ENCODE results near the gene SCGB1C1. TPM values are rescaled to one million over a fixed set of nuclear protein-coding genes. Genes with fewer than 3 reads are reported as not detected.

SCGB1C1 gene
- total and polyA plus RNA-seq, 10 of the 15 experiments (the other 5 are each of a cell fraction or from before 2014, with no cell fraction given): not detected

DNA sequence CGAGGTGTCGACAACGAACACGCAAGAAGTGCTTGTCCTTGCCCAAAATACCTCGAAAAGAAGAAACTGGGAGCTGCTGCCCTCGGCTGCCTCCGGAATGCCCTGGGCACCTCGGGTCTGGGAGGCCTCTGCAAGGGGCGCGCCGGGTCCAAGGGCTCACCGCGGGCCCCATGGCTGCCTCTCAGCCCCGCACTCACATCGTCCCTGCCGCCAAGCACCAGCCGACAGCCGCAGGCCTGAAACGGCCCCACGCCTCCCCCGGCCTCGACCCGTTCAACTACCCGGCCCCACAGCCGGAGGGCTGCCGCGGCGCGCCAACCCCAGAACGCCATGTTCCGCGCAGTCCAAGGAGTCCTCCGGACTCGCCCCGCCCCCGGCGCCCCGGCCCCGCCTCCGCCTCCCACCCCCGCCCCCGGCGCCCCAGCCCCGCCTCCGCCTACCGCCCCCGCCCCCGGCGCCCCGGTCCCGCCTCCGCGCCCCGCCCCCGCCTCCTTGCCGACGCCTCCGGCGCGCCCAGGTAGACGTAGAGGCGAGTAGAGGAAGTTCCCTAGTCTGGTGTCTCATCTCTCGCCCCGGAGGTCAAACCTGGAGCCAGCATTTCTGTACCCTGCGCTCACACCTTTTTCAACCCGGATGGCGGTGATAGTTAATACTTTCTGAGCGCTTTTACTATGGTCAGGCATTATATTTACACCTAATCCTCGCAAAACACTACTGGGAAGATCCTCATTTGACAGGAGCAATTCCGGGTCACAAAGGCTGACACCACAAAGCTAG lies 43.3 kb downstream of the SCGB1C1 start, which contains the start of gene SIRT3 (continued):
- TF ChIP-seq ZBTB11 (CRISPR knock-in tag; IDR thresholded peaks at IDR 0.05) (peak; percentile 81; the same call in 1 of the 2 replicates), FOXM1 (IDR thresholded peaks at IDR 0.05; ENCODE audit: low read depth, low read length) (peak; percentile 53; the same call in 1 of the 2 replicates), ETV6 (conservative IDR thresholded peaks at IDR 0.05 in 1 of 2, IDR thresholded peaks at IDR 0.05 in 1 of 2; ENCODE audit: borderline replicate concordance in 1 of 2, low read depth in 1 of 2) (no peak; a peak in 1 of 4 replicates), ZSCAN29 (IDR thresholded peaks at IDR 0.05) (no peak; the same call in 1 of the 2 replicates), HDGF (IDR thresholded peaks at IDR 0.05) (peak; percentile 7; the same call in 1 of the 2 replicates), TCF7 (IDR thresholded peaks at IDR 0.05; ENCODE audit: borderline replicate concordance) (no peak), YBX1 (IDR thresholded peaks at IDR 0.05) (no peak), PML (IDR thresholded peaks at IDR 0.05; ENCODE audit: low read length) (peak; percentile 78; the same call in 1 of the 2 replicates), TARDBP (IDR thresholded peaks at IDR 0.05; ENCODE audit: borderline replicate concordance) (no peak), SMARCA5 (IDR thresholded peaks at IDR 0.05) (peak; percentile 97), SREBF1 (IDR thresholded peaks at IDR 0.05; ENCODE audit: low read length) (no peak; the same call in 1 of the 2 replicates), RB1 (IDR thresholded peaks at IDR 0.05; ENCODE audit: borderline replicate concordance) (peak; percentile 13; the same call in 1 of the 2 replicates), HDAC2 (IDR thresholded peaks at IDR 0.05) (no peak), HSF1 (IDR thresholded peaks at IDR 0.05; ENCODE audit: low read depth, low read length) (no peak), IKZF2 (IDR thresholded peaks at IDR 0.05) (peak; percentile 27 to 37; a peak in 3 of 4 replicates), HDAC6 (IDR thresholded peaks at IDR 0.05; ENCODE audit: unreplicated experiment) (peak; percentile 17), CBX5 (IDR thresholded peaks at IDR 0.05; ENCODE audit: low read depth) (no peak; the same call in 1 of the 2 replicates), BMI1 (IDR thresholded peaks at IDR 0.05; ENCODE audit: borderline replicate concordance) (peak; percentile 74; the same call in 1 of the 2 replicates), FOXK2 (IDR thresholded peaks at IDR 0.05) (0 out of 2 replicates have a peak, but pooled peaks have one; percentile 24), GATAD2B (conservative IDR thresholded peaks at IDR 0.05; ENCODE audit: low read depth) (peak; percentile 83)
- TF ChIP-seq, protein P1, sequence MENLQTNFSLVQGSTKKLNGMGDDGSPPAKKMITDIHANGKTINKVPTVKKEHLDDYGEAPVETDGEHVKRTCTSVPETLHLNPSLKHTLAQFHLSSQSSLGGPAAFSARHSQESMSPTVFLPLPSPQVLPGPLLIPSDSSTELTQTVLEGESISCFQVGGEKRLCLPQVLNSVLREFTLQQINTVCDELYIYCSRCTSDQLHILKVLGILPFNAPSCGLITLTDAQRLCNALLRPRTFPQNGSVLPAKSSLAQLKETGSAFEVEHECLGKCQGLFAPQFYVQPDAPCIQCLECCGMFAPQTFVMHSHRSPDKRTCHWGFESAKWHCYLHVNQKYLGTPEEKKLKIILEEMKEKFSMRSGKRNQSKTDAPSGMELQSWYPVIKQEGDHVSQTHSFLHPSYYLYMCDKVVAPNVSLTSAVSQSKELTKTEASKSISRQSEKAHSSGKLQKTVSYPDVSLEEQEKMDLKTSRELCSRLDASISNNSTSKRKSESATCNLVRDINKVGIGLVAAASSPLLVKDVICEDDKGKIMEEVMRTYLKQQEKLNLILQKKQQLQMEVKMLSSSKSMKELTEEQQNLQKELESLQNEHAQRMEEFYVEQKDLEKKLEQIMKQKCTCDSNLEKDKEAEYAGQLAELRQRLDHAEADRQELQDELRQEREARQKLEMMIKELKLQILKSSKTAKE (IDR thresholded peaks at IDR 0.05; ENCODE audit: low read depth, poor library complexity, severe bottlenecking): peak; percentile 85
- TF ChIP-seq, protein P2, sequence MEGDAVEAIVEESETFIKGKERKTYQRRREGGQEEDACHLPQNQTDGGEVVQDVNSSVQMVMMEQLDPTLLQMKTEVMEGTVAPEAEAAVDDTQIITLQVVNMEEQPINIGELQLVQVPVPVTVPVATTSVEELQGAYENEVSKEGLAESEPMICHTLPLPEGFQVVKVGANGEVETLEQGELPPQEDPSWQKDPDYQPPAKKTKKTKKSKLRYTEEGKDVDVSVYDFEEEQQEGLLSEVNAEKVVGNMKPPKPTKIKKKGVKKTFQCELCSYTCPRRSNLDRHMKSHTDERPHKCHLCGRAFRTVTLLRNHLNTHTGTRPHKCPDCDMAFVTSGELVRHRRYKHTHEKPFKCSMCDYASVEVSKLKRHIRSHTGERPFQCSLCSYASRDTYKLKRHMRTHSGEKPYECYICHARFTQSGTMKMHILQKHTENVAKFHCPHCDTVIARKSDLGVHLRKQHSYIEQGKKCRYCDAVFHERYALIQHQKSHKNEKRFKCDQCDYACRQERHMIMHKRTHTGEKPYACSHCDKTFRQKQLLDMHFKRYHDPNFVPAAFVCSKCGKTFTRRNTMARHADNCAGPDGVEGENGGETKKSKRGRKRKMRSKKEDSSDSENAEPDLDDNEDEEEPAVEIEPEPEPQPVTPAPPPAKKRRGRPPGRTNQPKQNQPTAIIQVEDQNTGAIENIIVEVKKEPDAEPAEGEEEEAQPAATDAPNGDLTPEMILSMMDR (IDR thresholded peaks at IDR 0.05 in 2 of 3, conservative IDR thresholded peaks at IDR 0.05 in 1 of 3; ENCODE audit: control insufficient read depth in 2 of 3, extremely low read depth in 1 of 3, insufficient read depth in 1 of 3, low read depth in 3 of 3, low read length in 3 of 3): peak in 1 of 3 experiments; percentile 20; a peak in 1 of 6 replicates
